Smooth muscle cell (in vitro differentiated cells): ENCODE data around the gene PROSER1. TPM values are rescaled to one million over a fixed set of nuclear protein-coding genes. Genes with fewer than 3 reads are reported as not detected.

Experiments used
- DNase-seq: peaks from one replicate; lab custom pipeline; 2025; ENCODE audit not compliant: unreplicated experiment; lab: John Stamatoyannopoulos, UW
- H2AFZ ChIP-seq: fragments of 200-600 bp; sonication (generic); 2 replicates; pipeline ENCODE4 v1.6.0; 2016; ENCODE audit warnings: antibody characterized with exemption, low read depth, mild to moderate bottlenecking
- H3F3A ChIP-seq: fragments of 200-600 bp; sonication (generic); 2 replicates; pipeline ENCODE4 v1.6.0; 2017; ENCODE audit warnings: antibody characterized with exemption, low read depth
- H3K27ac ChIP-seq: fragments of 200-600 bp; sonication (generic); 2 replicates; pipeline ENCODE4 v1.5.1; 2016; ENCODE audit warnings: low read depth, mild to moderate bottlenecking
- H3K27me3 ChIP-seq: fragments of 200-600 bp; sonication (generic); 2 replicates; pipeline ENCODE4 v1.6.1; 2016; ENCODE audit warnings: low read depth, mild to moderate bottlenecking
- H3K36me3 ChIP-seq: fragments of 200-600 bp; sonication (generic); 2 replicates; pipeline ENCODE4 v1.5.1; 2016; ENCODE audit warnings: low read depth
- H3K4me1 ChIP-seq: fragments of 200-600 bp; sonication (generic); 2 replicates; pipeline ENCODE4 v1.5.1; 2016; ENCODE audit warnings: low read depth
- H3K4me2 ChIP-seq: fragments of 200-600 bp; sonication (generic); 2 replicates; pipeline ENCODE4 v1.6.0; 2016; ENCODE audit warnings: mild to moderate bottlenecking
- H3K4me3 ChIP-seq: fragments of 200-600 bp; sonication (generic); 2 replicates; pipeline ENCODE4 v1.5.1; 2016; ENCODE audit warnings: mild to moderate bottlenecking
- H3K79me2 ChIP-seq: fragments of 200-600 bp; sonication (generic); 2 replicates; pipeline ENCODE4 v1.6.0; 2016; ENCODE audit warnings: low read depth, mild to moderate bottlenecking
- H3K9ac ChIP-seq: fragments of 200-600 bp; sonication (generic); 2 replicates; pipeline ENCODE4 v1.6.0; 2016; ENCODE audit warnings: low read depth
- H3K9me3 ChIP-seq: fragments of 200-600 bp; sonication (generic); replicated peaks from 2 replicates; pipeline ENCODE4 v1.5.1; 2016; ENCODE audit warnings: low read depth
- H4K20me1 ChIP-seq: fragments of 200-600 bp; sonication (generic); 2 replicates; pipeline ENCODE4 v1.6.0; 2016; ENCODE audit warnings: low read depth
- CTCF ChIP-seq: fragments of 200-600 bp; sonication (generic); IDR thresholded peaks from 2 replicates; pipeline ENCODE4 v1.5.1; 2017; ENCODE audit warnings: borderline replicate concordance, mild to moderate bottlenecking, antibody characterized with exemption; ENCODE audit not compliant: insufficient read depth, poor library complexity, severe bottlenecking
- WGBS: methylation state at CpG from one replicate; pipeline ENCODE4 v1.1.7; 2016; ENCODE audit warnings: low lambda C conversion rate; 5-methylcytosine and 5-hydroxymethylcytosine counted together
- polyA plus RNA-seq: library from polyadenylated mRNA; unstranded; fragments of >200 nt; fragmentation: Nextera tagmentation; extraction: Ambion mirVana; gene quantifications from 2 replicates; pipeline ENCODE4 v1.2.1, GENCODE V29; 2016
- total RNA-seq: library from RNA; depleted of rRNA; stranded (reverse); fragments of >200 nt; gene quantifications from 2 replicates; pipeline ENCODE4 v1.2.3, GENCODE V29; 2014

PROSER1 gene
- total and polyA plus RNA-seq, 2 experiments from 2014 or later, result 7.6 to 9.7 TPM

GRCh38 chr13:39038569-39039030 is 711 bp upstream of the PROSER1 start:
- Histone ChIP-seq H3K4me1 (peaks cover 36% of the 10 kb centered on the region), H3K27ac (peak overlapping the region; percentile 40), H3K9me3 (no peaks in the 10 kb centered on the region), H3K4me3 (peak overlapping the region; percentile 87), H4K20me1 (peaks cover 33% of the 10 kb centered on the region), H3K9ac (peak overlapping the region; percentile 71), H3K27me3 (no peaks in the 10 kb centered on the region), H3F3A (no peaks in the 10 kb centered on the region), H3K79me2 (peaks cover 46% of the 10 kb centered on the region), H2AFZ (peak overlapping the region; percentile 100), H3K36me3 (no peaks in the 10 kb centered on the region), H3K4me2 (peak overlapping the region; percentile 98)
- TF ChIP-seq CTCF, result no peak
- WGBS, result 5% methylated on average over 15 of the region's 15 CpGs
- no peak for DNase-seq

GRCh38 chr13:39037410-39037879 is 444 bp downstream of the PROSER1 start:
- WGBS, result 1% methylated on average over 37 of the region's 39 CpGs
- TF ChIP-seq CTCF, result no peak
- no peak for DNase-seq
- no peaks in the 10 kb centered on the region for H3K36me3 ChIP-seq
- peaks cover 41% of the 10 kb centered on the region for H4K20me1 ChIP-seq
- no peaks in the 10 kb centered on the region for H3K9me3 ChIP-seq
- H3K9ac ChIP-seq, result peak overlapping the region; percentile 71
- H3K27me3 ChIP-seq, result no peaks in the 10 kb centered on the region
- peak overlapping the region; percentile 87 for H3K4me3 ChIP-seq
- H3F3A ChIP-seq, result no peaks in the 10 kb centered on the region
- H3K27ac ChIP-seq, result peak overlapping the region; percentile 37
- peaks cover 58% of the 10 kb centered on the region for H3K79me2 ChIP-seq
- peak overlapping the region; percentile 100 for H2AFZ ChIP-seq
- peak overlapping the region; percentile 98 for H3K4me2 ChIP-seq
- peaks cover 36% of the 10 kb centered on the region for H3K4me1 ChIP-seq

GRCh38 chr13:39036212-39036611 is 1.7 kb downstream of the PROSER1 start:
- peaks cover 46% of the 10 kb centered on the region for H4K20me1 ChIP-seq
- H3K79me2 ChIP-seq, result peaks cover 69% of the 10 kb centered on the region
- H3K9ac ChIP-seq, result peak overlapping the region; percentile 71
- H3K9me3 ChIP-seq, result no peaks in the 10 kb centered on the region
- WGBS, result 4% methylated on average over 9 of the region's 9 CpGs
- H3K36me3 ChIP-seq, result no peaks in the 10 kb centered on the region
- no peak overlapping the region for H3K27ac ChIP-seq
- peak overlapping the region; percentile 87 for H3K4me3 ChIP-seq
- DNase-seq, result no peak
- no peaks in the 10 kb centered on the region for H3F3A ChIP-seq
- peaks cover 36% of the 10 kb centered on the region for H3K4me1 ChIP-seq
- no peaks in the 10 kb centered on the region for H3K27me3 ChIP-seq
- TF ChIP-seq CTCF, result no peak
- peak overlapping the region; percentile 100 for H2AFZ ChIP-seq
- peak overlapping the region; percentile 98 for H3K4me2 ChIP-seq

GRCh38 chr13:39035799-39036198 is 2.1 kb downstream of the PROSER1 start:
- H3F3A ChIP-seq, result no peaks in the 10 kb centered on the region

More at GRCh38 chr13:39035799-39036198, 2.1 kb downstream of the PROSER1 start:
- Histone ChIP-seq H3K36me3 (no peaks in the 10 kb centered on the region), H3K9me3 (no peaks in the 10 kb centered on the region), H3K79me2 (peaks cover 69% of the 10 kb centered on the region), H3K4me3 (peak overlapping the region; percentile 87), H2AFZ (peak overlapping the region; percentile 100), H3K4me2 (peak overlapping the region; percentile 98), H3K27me3 (no peaks in the 10 kb centered on the region), H3K9ac (peak overlapping the region; percentile 71), H4K20me1 (peaks cover 46% of the 10 kb centered on the region), H3K4me1 (peaks cover 36% of the 10 kb centered on the region), H3K27ac (no peak overlapping the region)
- DNase-seq, result no peak
- TF ChIP-seq CTCF, result no peak
- 22% methylated on average over 2 of the region's 2 CpGs for WGBS
